Loucy (cell line): ENCODE data around the gene ALDOB.

ENCODE experiments used
- H2AFZ ChIP-seq: fragments of 200-600 bp; sonication (generic); 2 replicates; pipeline ENCODE4 v1.6.0; 2016; ENCODE audit warnings: antibody characterized with exemption, mild to moderate bottlenecking, low read length, moderate library complexity
- H3F3A ChIP-seq: fragments of 200-600 bp; 2 replicates; pipeline ENCODE4 v1.6.0; 2016; ENCODE audit warnings: antibody characterized with exemption, low read depth, mild to moderate bottlenecking
- H3K27me3 ChIP-seq: fragments of 200-600 bp; sonication (generic); 2 replicates; pipeline ENCODE4 v1.6.1; 2014; ENCODE audit warnings: low read length, mild to moderate bottlenecking; ENCODE audit not compliant: insufficient read depth, poor library complexity, severe bottlenecking
- H3K36me3 ChIP-seq: fragments of 200-600 bp; sonication (generic); 2 replicates; pipeline ENCODE4 v1.6.1; 2016; ENCODE audit warnings: low read length; ENCODE audit not compliant: insufficient read depth
- H3K4me1 ChIP-seq: fragments of 200-600 bp; sonication (generic); 2 replicates; pipeline ENCODE4 v1.5.1; 2014; ENCODE audit warnings: low read length, mild to moderate bottlenecking; ENCODE audit not compliant: insufficient read depth, poor library complexity, severe bottlenecking
- H3K4me2 ChIP-seq: fragments of 200-600 bp; sonication (generic); 2 replicates; pipeline ENCODE4 v1.6.0; 2014; ENCODE audit warnings: antibody characterized with exemption, low read length, low read depth, mild to moderate bottlenecking; ENCODE audit not compliant: poor library complexity, severe bottlenecking
- H3K4me3 ChIP-seq: fragments of 200-600 bp; sonication (generic); 2 replicates; pipeline ENCODE4 v1.5.1; 2014; ENCODE audit warnings: low read length, mild to moderate bottlenecking, mixed read lengths; ENCODE audit not compliant: poor library complexity, severe bottlenecking
- H3K79me2 ChIP-seq: fragments of 200-600 bp; sonication (generic); 2 replicates; pipeline ENCODE4 v1.6.1; 2014; ENCODE audit warnings: low read length; ENCODE audit not compliant: insufficient read depth
- H3K9ac ChIP-seq: fragments of 200-600 bp; sonication (generic); 2 replicates; pipeline ENCODE4 v1.6.0; 2014; ENCODE audit warnings: mild to moderate bottlenecking, low read depth, low read length, moderate library complexity; ENCODE audit not compliant: poor library complexity, severe bottlenecking
- H3K9me2 ChIP-seq: fragments of 200-600 bp; sonication (generic); replicated peaks from 2 replicates; pipeline ENCODE4 v1.6.1; 2016; ENCODE audit warnings: low read depth, low read length, mixed read lengths
- H3K9me3 ChIP-seq: fragments of 200-600 bp; sonication (generic); 2 replicates; pipeline ENCODE4 v1.6.1; 2014; ENCODE audit warnings: mild to moderate bottlenecking, antibody characterized with exemption, low read length, low read depth; ENCODE audit not compliant: insufficient read depth
- H4K20me1 ChIP-seq: fragments of 200-600 bp; sonication (generic); 2 replicates; pipeline ENCODE4 v1.6.0; 2014; ENCODE audit warnings: antibody characterized with exemption, low read length, mild to moderate bottlenecking; ENCODE audit not compliant: insufficient read depth, poor library complexity, severe bottlenecking
- EZH2phosphoT487 ChIP-seq: fragments of 200-600 bp; IDR thresholded peaks from 2 replicates; pipeline ENCODE4 v1.6.1; 2018; ENCODE audit warnings: antibody characterized with exemption, mild to moderate bottlenecking, moderate library complexity, borderline replicate concordance
- TF ChIP-seq, protein P1 (sequence below): fragments of 200-600 bp; sonication (generic); conservative IDR thresholded peaks from 2 replicates; pipeline ENCODE4 v1.5.1; 2014; ENCODE audit warnings: mild to moderate bottlenecking, antibody characterized with exemption, low read length

The ALDOB gene

DNA sequence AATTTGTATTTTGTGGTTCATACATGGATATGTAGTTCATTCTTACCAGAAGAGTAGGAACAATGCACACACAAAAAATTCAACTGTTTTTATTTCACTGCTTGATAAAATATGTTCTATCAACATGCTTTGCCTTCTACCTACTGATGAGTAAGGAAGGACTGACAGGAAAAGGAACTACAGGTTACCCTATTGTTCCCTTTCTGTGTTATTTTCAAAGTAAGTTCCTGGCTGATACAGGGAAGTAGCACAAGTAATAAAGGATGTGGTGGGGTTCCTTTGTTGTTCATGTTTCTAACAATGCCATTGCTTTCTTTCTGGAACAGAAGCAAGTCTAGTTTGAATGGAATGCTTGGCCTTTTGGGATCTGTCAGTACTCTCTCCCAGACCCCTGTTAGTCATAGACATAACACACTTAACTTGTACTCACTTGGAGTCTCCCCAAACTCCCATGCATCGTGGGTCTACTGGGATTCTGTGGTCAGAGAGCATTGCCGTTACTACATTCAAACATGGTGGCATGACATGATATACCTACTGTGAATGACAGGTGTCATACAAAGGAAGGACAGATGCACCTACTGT, 20.2 kb upstream of the ALDOB start:
- Histone ChIP-seq H3K36me3 (no peaks in the 10 kb centered on the region), H3K4me2 (no peak overlapping the region), H3K9me3 (no peaks in the 10 kb centered on the region), H3F3A (no peaks in the 10 kb centered on the region), H3K79me2 (no peaks in the 10 kb centered on the region), H3K9me2 (no peaks in the 10 kb centered on the region), H3K4me1 (no peaks in the 10 kb centered on the region), H4K20me1 (no peaks in the 10 kb centered on the region), H3K27me3 (no peaks in the 10 kb centered on the region), H2AFZ (no peak overlapping the region), H3K4me3 (no peak overlapping the region), H3K9ac (no peak overlapping the region)
- TF ChIP-seq EZH2phosphoT487: no peak
- TF ChIP-seq, protein P1, sequence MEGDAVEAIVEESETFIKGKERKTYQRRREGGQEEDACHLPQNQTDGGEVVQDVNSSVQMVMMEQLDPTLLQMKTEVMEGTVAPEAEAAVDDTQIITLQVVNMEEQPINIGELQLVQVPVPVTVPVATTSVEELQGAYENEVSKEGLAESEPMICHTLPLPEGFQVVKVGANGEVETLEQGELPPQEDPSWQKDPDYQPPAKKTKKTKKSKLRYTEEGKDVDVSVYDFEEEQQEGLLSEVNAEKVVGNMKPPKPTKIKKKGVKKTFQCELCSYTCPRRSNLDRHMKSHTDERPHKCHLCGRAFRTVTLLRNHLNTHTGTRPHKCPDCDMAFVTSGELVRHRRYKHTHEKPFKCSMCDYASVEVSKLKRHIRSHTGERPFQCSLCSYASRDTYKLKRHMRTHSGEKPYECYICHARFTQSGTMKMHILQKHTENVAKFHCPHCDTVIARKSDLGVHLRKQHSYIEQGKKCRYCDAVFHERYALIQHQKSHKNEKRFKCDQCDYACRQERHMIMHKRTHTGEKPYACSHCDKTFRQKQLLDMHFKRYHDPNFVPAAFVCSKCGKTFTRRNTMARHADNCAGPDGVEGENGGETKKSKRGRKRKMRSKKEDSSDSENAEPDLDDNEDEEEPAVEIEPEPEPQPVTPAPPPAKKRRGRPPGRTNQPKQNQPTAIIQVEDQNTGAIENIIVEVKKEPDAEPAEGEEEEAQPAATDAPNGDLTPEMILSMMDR: no peak

DNA sequence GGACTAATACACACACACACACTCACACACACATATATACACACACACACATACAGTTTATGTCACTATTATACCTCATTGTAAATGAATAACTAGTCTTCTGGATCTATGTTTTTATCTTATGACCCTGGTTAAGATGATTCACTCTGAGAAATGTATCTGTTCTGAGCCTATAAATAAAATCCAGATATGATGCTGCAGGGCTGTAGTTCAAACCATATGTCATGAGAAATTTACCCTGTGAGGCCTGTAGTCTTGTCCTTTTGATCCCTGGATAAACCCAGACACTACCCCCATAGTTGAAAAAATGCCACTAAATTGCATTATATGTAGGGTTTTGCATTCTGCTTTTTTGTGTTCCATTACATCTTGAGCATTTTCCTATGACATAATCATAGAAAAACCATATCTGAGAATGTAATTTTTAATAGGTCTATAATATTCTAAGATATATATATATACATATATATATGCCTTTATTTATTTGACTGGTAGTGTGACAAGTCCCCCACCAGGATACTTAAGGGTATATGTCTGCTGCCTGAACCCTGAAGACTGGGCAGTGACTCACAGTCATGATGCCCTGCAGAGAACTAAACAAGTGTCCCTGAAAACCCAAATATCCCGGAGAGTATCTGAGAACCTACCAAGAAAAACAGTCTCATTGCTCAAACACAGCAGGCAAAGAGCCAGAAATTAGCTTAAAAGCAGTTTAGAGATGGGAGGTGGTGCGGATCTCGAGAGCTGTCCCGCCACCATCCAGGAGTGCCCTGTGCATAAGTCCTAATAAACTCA, 18.4 kb upstream of the ALDOB start:
- H3K36me3 ChIP-seq: no peaks in the 10 kb centered on the region
- H3K27me3 ChIP-seq: no peaks in the 10 kb centered on the region
- no peaks in the 10 kb centered on the region for H4K20me1 ChIP-seq
- no peaks in the 10 kb centered on the region for H3K9me3 ChIP-seq
- H3K4me2 ChIP-seq: no peak overlapping the region
- H2AFZ ChIP-seq: no peak overlapping the region
- H3K9me2 ChIP-seq: no peaks in the 10 kb centered on the region
- no peaks in the 10 kb centered on the region for H3K4me1 ChIP-seq
- no peak for TF ChIP-seq EZH2phosphoT487
- TF ChIP-seq, protein P1: no peak
- no peaks in the 10 kb centered on the region for H3F3A ChIP-seq
- no peak overlapping the region for H3K4me3 ChIP-seq
- H3K9ac ChIP-seq: no peak overlapping the region
- no peaks in the 10 kb centered on the region for H3K79me2 ChIP-seq

DNA sequence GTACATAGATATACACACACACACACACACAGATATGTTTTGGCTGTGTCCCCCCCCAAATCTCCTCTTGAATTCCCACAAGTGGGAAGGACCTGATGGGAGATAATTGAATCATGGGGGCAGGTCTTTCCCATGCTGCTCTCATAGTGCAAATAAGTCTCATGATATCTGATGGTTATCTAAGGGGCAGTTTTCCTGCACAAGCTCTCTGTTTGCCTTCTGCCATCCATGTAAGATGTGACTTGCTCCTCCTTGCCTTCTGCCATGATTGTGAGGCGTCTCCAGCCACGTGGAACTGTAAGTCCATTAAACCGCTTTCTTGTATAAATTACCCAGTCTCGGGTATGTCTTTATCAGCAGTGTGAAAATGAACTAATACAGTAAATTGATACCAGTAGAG, 15.9 kb upstream of the ALDOB start:
- no peaks in the 10 kb centered on the region for H3F3A ChIP-seq
- H3K4me1 ChIP-seq: no peaks in the 10 kb centered on the region
- H3K9me3 ChIP-seq: no peaks in the 10 kb centered on the region
- no peaks in the 10 kb centered on the region for H3K36me3 ChIP-seq
- no peak overlapping the region for H2AFZ ChIP-seq
- no peaks in the 10 kb centered on the region for H3K9me2 ChIP-seq
- no peaks in the 10 kb centered on the region for H3K79me2 ChIP-seq
- H3K27me3 ChIP-seq: no peaks in the 10 kb centered on the region
- H3K4me2 ChIP-seq: no peak overlapping the region
- no peaks in the 10 kb centered on the region for H4K20me1 ChIP-seq
- no peak overlapping the region for H3K4me3 ChIP-seq
- TF ChIP-seq EZH2phosphoT487: no peak
- TF ChIP-seq, protein P1: no peak
- H3K9ac ChIP-seq: no peak overlapping the region
